ENCODE measurements around the gene FOXJ1.

The FOXJ1 gene

DNA sequence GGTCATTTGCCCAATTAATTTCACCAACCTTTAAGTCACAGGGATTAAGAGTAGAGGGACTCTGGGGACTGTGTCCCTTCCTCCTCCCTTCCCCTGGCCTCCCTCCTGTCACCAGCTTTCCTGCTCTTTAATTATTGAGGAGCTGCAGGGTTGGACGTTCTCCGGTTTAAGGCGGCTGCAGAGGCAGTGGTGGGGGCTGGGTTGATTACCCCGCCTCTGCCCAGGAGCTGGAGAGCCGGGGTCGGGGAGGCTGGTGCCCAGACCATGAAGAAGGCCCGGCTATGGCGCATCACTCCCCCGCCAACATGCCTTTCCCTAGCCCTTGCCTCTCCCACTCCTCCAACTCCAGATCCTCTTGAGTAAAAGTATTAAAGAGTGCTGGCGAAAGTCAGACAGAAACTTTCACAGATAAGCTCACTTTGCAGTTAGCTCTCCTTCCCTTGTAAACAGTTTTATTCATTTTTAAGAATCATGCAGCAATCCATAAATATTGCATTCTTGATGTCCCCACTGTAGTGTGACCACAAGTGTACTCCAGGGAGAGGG, 1.1 kb upstream of the FOXJ1 start:
- Histone ChIP-seq H3K9ac (ENCODE audit: low read depth in 1 of 2, low read length in 2 of 2) (no peak overlapping the region), H3K27me3 (ENCODE audit: control insufficient read depth in 1 of 2, insufficient read depth in 2 of 2, low read length in 2 of 2) (peaks cover 8 to 28% of the 10 kb centered on the region in 2 donors), H3K4me3 (ENCODE audit: low read depth in 1 of 2, low read length in 2 of 2) (peak overlapping the region in 1 of 2 donors; percentile 60), H3K9me3 (ENCODE audit: control insufficient read depth in 1 of 2, low read length in 2 of 2) (no peaks in the 10 kb centered on the region), H3K4me1 (ENCODE audit: control insufficient read depth in 1 of 2, insufficient read depth in 2 of 2, low read length in 2 of 2) (peaks cover 20 to 40% of the 10 kb centered on the region in 2 donors), H3K27ac (ENCODE audit: low read depth, low read length) (no peak overlapping the region), H3K36me3 (ENCODE audit: control insufficient read depth in 1 of 2, insufficient read depth in 2 of 2, low read length in 2 of 2) (peaks cover 0 to 16% of the 10 kb centered on the region in 2 donors)

- H3K36me3 ChIP-seq (ENCODE audit: control insufficient read depth in 1 of 2, insufficient read depth in 2 of 2, low read length in 2 of 2): peaks cover 0 to 7% of the 10 kb centered on the region in 2 donors
- H3K4me1 ChIP-seq (ENCODE audit: control insufficient read depth in 1 of 2, insufficient read depth in 2 of 2, low read length in 2 of 2): peaks cover 16 to 36% of the 10 kb centered on the region in 2 donors
- H3K9me3 ChIP-seq (ENCODE audit: control insufficient read depth in 1 of 2, low read length in 2 of 2): no peaks in the 10 kb centered on the region
- no peak overlapping the region for H3K27ac ChIP-seq (ENCODE audit: low read depth, low read length)
- no peak overlapping the region for H3K9ac ChIP-seq (ENCODE audit: low read depth in 1 of 2, low read length in 2 of 2)
- H3K4me3 ChIP-seq (ENCODE audit: low read depth in 1 of 2, low read length in 2 of 2): peak overlapping the region; percentile 60 to 71
- peaks cover 8 to 28% of the 10 kb centered on the region in 2 donors for H3K27me3 ChIP-seq (ENCODE audit: control insufficient read depth in 1 of 2, insufficient read depth in 2 of 2, low read length in 2 of 2)
Observed at GRCh38 chr17:76140661-76141211, 309 bp downstream of the FOXJ1 start.

GRCh38 chr17:76139801-76140660, 1.0 kb downstream of the FOXJ1 start:
- Histone ChIP-seq H3K36me3 (ENCODE audit: control insufficient read depth in 1 of 2, insufficient read depth in 2 of 2, low read length in 2 of 2) (peaks cover 0 to 5% of the 10 kb centered on the region in 2 donors), H3K4me3 (ENCODE audit: low read depth in 1 of 2, low read length in 2 of 2) (peak overlapping the region; percentile 59 to 60), H3K9me3 (ENCODE audit: control insufficient read depth in 1 of 2, low read length in 2 of 2) (no peaks in the 10 kb centered on the region), H3K27me3 (ENCODE audit: control insufficient read depth in 1 of 2, insufficient read depth in 2 of 2, low read length in 2 of 2) (peaks cover 12 to 28% of the 10 kb centered on the region in 2 donors), H3K9ac (ENCODE audit: low read depth in 1 of 2, low read length in 2 of 2) (peak overlapping the region in 1 of 2 donors; percentile 20), H3K27ac (ENCODE audit: low read depth, low read length) (no peak overlapping the region), H3K4me1 (ENCODE audit: control insufficient read depth in 1 of 2, insufficient read depth in 2 of 2, low read length in 2 of 2) (peaks cover 13 to 31% of the 10 kb centered on the region in 2 donors)

GRCh38 chr17:76138896-76139752, 1.9 kb downstream of the FOXJ1 start:
- peak overlapping the region; percentile 59 to 60 for H3K4me3 ChIP-seq (ENCODE audit: low read depth in 1 of 2, low read length in 2 of 2)
- H3K4me1 ChIP-seq (ENCODE audit: control insufficient read depth in 1 of 2, insufficient read depth in 2 of 2, low read length in 2 of 2): peaks cover 13 to 27% of the 10 kb centered on the region in 2 donors
- no peaks in the 10 kb centered on the region for H3K36me3 ChIP-seq (ENCODE audit: control insufficient read depth in 1 of 2, insufficient read depth in 2 of 2, low read length in 2 of 2)
- H3K9me3 ChIP-seq (ENCODE audit: control insufficient read depth in 1 of 2, low read length in 2 of 2): no peaks in the 10 kb centered on the region
- peaks cover 12 to 28% of the 10 kb centered on the region in 2 donors for H3K27me3 ChIP-seq (ENCODE audit: control insufficient read depth in 1 of 2, insufficient read depth in 2 of 2, low read length in 2 of 2)
- H3K27ac ChIP-seq (ENCODE audit: low read depth, low read length): no peak overlapping the region
- peak overlapping the region in 1 of 2 donors; percentile 20 for H3K9ac ChIP-seq (ENCODE audit: low read depth in 1 of 2, low read length in 2 of 2)

- Histone ChIP-seq H3K4me3 (ENCODE audit: low read depth in 1 of 2, low read length in 2 of 2) (peak overlapping the region in 1 of 2 donors; percentile 60), H3K4me1 (ENCODE audit: control insufficient read depth in 1 of 2, insufficient read depth in 2 of 2, low read length in 2 of 2) (peaks cover 13 to 27% of the 10 kb centered on the region in 2 donors), H3K9me3 (ENCODE audit: control insufficient read depth in 1 of 2, low read length in 2 of 2) (no peaks in the 10 kb centered on the region), H3K9ac (ENCODE audit: low read depth in 1 of 2, low read length in 2 of 2) (no peak overlapping the region), H3K27me3 (ENCODE audit: control insufficient read depth in 1 of 2, insufficient read depth in 2 of 2, low read length in 2 of 2) (peaks cover 12 to 28% of the 10 kb centered on the region in 2 donors), H3K27ac (ENCODE audit: low read depth, low read length) (no peak overlapping the region), H3K36me3 (ENCODE audit: control insufficient read depth in 1 of 2, insufficient read depth in 2 of 2, low read length in 2 of 2) (no peaks in the 10 kb centered on the region)
Observed at GRCh38 chr17:76138234-76138895, 2.7 kb downstream of the FOXJ1 start.

DNA sequence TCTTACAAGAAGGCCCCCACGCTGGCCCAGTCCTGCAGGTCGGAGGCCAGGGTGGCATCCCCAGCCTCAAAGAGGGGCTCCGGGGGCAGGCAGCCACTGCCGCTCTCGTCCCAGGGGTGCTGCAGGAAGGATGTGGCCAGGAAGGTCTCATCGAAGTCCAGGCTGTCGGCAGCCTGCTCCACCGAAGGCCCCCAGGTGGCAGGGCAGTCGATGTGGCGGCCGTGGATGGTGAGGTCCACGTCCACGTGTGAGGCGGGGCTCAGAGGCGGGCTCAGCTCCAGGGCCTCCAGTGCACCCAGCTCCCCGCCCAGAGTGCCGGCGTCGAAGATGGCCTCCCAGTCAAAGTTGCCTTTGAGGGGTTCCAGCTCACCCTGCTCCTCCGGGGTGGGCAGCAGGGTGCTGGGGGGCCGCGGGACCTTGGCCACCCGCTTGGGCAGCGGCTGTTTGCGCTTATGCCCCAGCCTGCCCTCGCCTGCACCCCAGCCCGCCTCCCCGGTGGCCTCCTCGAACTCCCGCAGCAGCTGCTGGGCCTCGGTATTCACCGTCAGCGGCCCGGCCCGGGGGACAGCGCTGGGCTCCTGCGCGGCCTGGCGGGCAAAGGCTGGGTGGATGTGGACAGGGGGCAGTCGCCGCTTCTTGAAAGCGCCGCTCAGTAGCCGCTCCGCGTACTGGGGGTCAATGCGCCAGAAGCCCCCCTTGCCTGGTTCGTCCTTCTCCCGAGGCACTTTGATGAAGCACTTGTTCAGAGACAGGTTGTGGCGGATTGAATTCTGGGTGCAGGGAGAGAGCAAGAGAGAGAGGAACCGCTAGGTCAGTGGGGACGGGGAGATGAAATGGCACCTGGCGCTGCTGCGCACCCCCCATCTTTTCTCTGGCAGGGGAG, 3.5 kb downstream of the FOXJ1 start:
- Histone ChIP-seq H3K4me1 (ENCODE audit: control insufficient read depth in 1 of 2, insufficient read depth in 2 of 2, low read length in 2 of 2) (peaks cover 13 to 24% of the 10 kb centered on the region in 2 donors), H3K27ac (ENCODE audit: low read depth, low read length) (no peak overlapping the region), H3K9ac (ENCODE audit: low read depth in 1 of 2, low read length in 2 of 2) (no peak overlapping the region), H3K36me3 (ENCODE audit: control insufficient read depth in 1 of 2, insufficient read depth in 2 of 2, low read length in 2 of 2) (no peaks in the 10 kb centered on the region), H3K9me3 (ENCODE audit: control insufficient read depth in 1 of 2, low read length in 2 of 2) (no peaks in the 10 kb centered on the region), H3K27me3 (ENCODE audit: control insufficient read depth in 1 of 2, insufficient read depth in 2 of 2, low read length in 2 of 2) (peaks cover 12 to 28% of the 10 kb centered on the region in 2 donors), H3K4me3 (ENCODE audit: low read depth in 1 of 2, low read length in 2 of 2) (no peak overlapping the region)

DNA sequence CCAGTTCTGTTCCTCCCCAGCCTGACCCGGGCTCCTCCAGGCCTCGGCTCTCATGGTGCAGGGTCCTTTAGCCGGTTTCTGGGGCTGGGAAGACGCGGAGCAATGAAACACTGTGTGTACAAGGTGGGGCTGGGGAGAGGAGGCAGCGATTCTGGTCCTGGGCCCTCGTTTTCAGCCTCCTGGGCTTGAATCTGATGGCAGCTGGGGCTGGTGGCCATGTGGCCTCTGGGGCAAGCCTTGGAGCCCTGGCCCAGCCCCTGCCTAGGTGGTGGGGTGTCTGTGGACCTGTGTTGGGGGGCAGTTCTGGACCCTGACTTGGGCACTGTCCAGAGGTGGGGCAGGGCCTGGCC, 4.1 kb downstream of the FOXJ1 start:
- Histone ChIP-seq H3K27ac (ENCODE audit: low read depth, low read length) (no peak overlapping the region), H3K9ac (ENCODE audit: low read depth in 1 of 2, low read length in 2 of 2) (no peak overlapping the region), H3K9me3 (ENCODE audit: control insufficient read depth in 1 of 2, low read length in 2 of 2) (no peaks in the 10 kb centered on the region), H3K4me3 (ENCODE audit: low read depth in 1 of 2, low read length in 2 of 2) (no peak overlapping the region), H3K27me3 (ENCODE audit: control insufficient read depth in 1 of 2, insufficient read depth in 2 of 2, low read length in 2 of 2) (peaks cover 12 to 28% of the 10 kb centered on the region in 2 donors), H3K4me1 (ENCODE audit: control insufficient read depth in 1 of 2, insufficient read depth in 2 of 2, low read length in 2 of 2) (peaks cover 13 to 24% of the 10 kb centered on the region in 2 donors), H3K36me3 (ENCODE audit: control insufficient read depth in 1 of 2, insufficient read depth in 2 of 2, low read length in 2 of 2) (no peaks in the 10 kb centered on the region)

DNA sequence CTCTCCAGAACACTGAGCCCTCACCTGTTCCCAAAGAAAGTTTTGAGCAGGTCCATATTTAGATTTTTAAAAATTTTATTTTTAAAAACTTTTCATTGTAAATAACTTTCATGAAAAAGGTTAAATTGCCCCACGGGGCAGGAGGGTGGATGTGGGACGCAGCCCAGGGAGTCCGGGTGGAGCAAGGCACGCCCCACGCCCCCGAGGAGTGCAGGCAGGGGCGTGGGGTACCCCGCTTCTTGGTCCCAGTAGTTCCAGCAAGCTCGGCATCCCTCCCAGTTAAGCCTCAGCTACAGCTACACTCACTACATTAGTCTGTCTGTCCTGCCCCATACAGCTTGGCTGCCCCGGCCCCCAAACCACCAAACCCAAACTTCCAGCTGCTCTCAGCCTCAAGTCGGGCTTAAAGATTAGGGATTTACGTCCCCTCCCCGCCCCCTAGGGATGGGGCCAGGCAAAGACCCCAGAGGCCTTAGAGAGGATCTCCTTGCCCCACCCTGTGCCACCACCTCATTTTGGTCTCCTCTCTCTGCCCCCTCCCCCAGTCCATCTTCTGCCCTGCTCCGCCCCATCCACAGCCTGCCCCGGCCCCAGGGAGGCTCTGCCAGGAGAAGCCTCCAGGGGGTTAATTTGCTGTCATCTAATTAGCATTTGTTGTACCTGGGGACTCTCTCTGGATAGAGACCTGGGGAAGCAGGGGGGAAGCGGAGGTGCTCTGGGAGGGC, 4.6 kb downstream of the FOXJ1 start:
- Histone ChIP-seq H3K9me3 (ENCODE audit: control insufficient read depth in 1 of 2, low read length in 2 of 2) (no peaks in the 10 kb centered on the region), H3K4me3 (ENCODE audit: low read depth in 1 of 2, low read length in 2 of 2) (no peak overlapping the region), H3K4me1 (ENCODE audit: control insufficient read depth in 1 of 2, insufficient read depth in 2 of 2, low read length in 2 of 2) (peaks cover 8 to 21% of the 10 kb centered on the region in 2 donors), H3K27me3 (ENCODE audit: control insufficient read depth in 1 of 2, insufficient read depth in 2 of 2, low read length in 2 of 2) (peaks cover 12 to 28% of the 10 kb centered on the region in 2 donors), H3K27ac (ENCODE audit: low read depth, low read length) (no peak overlapping the region), H3K9ac (ENCODE audit: low read depth in 1 of 2, low read length in 2 of 2) (no peak overlapping the region), H3K36me3 (ENCODE audit: control insufficient read depth in 1 of 2, insufficient read depth in 2 of 2, low read length in 2 of 2) (no peaks in the 10 kb centered on the region)

All from duodenal mucosa (tissue), 2 donors.